Stomach smooth muscle (tissue), 2 donors: ENCODE data around the gene MAP3K9.

Experiments
- H3K27ac ChIP-seq: one replicate; pipeline ENCODE4 v1.7.0; 2013; ENCODE audit warnings: mild to moderate bottlenecking, low read length, inconsistent platforms
- H3K27me3 ChIP-seq, 2 donors: one replicate each; pipeline ENCODE4 v1.7.0; 2013; ENCODE audit warnings: low read length in 2 of 2; ENCODE audit not compliant: insufficient read depth in 2 of 2, control insufficient read depth in 1 of 2
- H3K36me3 ChIP-seq, 2 donors: one replicate each; pipeline ENCODE4 v1.7.0; 2013; ENCODE audit warnings: low read length in 2 of 2; ENCODE audit not compliant: control insufficient read depth in 2 of 2, insufficient read depth in 2 of 2
- H3K4me1 ChIP-seq: one replicate; pipeline ENCODE4 v1.7.0; 2013; ENCODE audit warnings: low read length; ENCODE audit not compliant: control insufficient read depth, insufficient read depth
- H3K4me3 ChIP-seq, 2 donors: one replicate each; pipeline ENCODE4 v1.7.0; 2013; ENCODE audit warnings: low read length in 2 of 2
- H3K9ac ChIP-seq, 2 donors: one replicate each; pipeline ENCODE4 v1.7.0; 2013; ENCODE audit warnings: low read length in 2 of 2, mild to moderate bottlenecking in 1 of 2
- H3K9me3 ChIP-seq, 2 donors: one replicate each; pipeline ENCODE4 v1.7.0; 2013; ENCODE audit warnings: low read length in 2 of 2; ENCODE audit not compliant: control insufficient read depth in 2 of 2
- donor health status: healthy.
- donor health status: Pancreatic carcinoma.

MAP3K9 gene

GRCh38 chr14:70724110-70724509 lies 85.2 kb downstream of the MAP3K9 start:
- no peaks in the 10 kb centered on the region for H3K36me3 ChIP-seq
- H3K4me1 ChIP-seq = peaks cover 5% of the 10 kb centered on the region
- no peaks in the 10 kb centered on the region for H3K9me3 ChIP-seq
- H3K9ac ChIP-seq = no peak overlapping the region
- no peak overlapping the region for H3K27ac ChIP-seq
- no peaks in the 10 kb centered on the region for H3K27me3 ChIP-seq
- no peak overlapping the region for H3K4me3 ChIP-seq

- Histone ChIP-seq H3K27me3 (no peaks in the 10 kb centered on the region), H3K9me3 (no peaks in the 10 kb centered on the region), H3K4me1 (peaks cover 5% of the 10 kb centered on the region), H3K36me3 (no peaks in the 10 kb centered on the region), H3K4me3 (no peak overlapping the region), H3K27ac (no peak overlapping the region), H3K9ac (no peak overlapping the region)
These were observed 86.0 kb downstream of the MAP3K9 start for GRCh38 chr14:70723276-70723675.

GRCh38 chr14:70722418-70722817 lies 86.9 kb downstream of the MAP3K9 start:
- H3K27me3 ChIP-seq = no peaks in the 10 kb centered on the region
- no peak overlapping the region for H3K4me3 ChIP-seq
- no peak overlapping the region for H3K27ac ChIP-seq
- no peaks in the 10 kb centered on the region for H3K36me3 ChIP-seq
- no peak overlapping the region for H3K9ac ChIP-seq
- peaks cover 3% of the 10 kb centered on the region for H3K4me1 ChIP-seq
- no peaks in the 10 kb centered on the region for H3K9me3 ChIP-seq

GRCh38 chr14:70721542-70721941 lies 87.8 kb downstream of the MAP3K9 start:
- Histone ChIP-seq H3K9me3 (no peaks in the 10 kb centered on the region), H3K27me3 (no peaks in the 10 kb centered on the region), H3K9ac (no peak overlapping the region), H3K4me3 (no peak overlapping the region), H3K36me3 (no peaks in the 10 kb centered on the region), H3K4me1 (no peaks in the 10 kb centered on the region), H3K27ac (no peak overlapping the region)

DNA sequence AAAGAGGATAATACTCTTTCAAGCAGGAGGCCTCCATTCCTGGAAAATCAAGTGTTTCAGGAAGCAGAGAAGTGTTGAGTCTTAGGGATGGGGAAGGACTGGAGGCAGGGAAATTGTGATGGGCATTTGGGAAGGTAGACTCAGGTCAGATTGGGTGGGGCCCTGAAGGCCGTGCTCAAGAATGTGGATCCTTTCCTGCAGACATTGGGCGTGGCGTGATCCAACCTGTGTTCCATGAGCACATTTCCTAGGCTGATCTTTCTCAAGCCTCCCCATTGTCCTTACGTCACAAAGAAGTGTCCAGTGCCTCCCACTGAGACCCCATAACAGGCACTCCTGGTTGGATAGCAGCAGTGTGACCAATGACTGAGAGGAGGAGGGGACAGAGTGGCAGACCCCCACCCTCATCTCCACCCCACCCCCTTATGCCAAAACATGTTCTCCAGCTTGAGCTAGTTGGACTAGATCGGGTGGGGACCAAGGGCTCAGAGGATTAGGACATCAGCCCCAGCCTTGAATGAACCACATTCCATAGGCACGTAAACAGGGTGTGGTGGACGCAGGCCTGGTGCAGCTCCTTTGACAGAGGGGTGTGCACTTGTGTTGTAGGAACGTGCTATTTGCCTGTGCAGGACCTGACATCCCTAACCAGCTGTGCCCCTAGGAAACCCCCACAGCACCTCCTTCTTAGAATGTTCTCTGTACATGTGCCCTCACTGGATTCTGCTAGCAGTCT lies 90.8 kb downstream of the MAP3K9 start:
- H3K9me3 ChIP-seq = no peaks in the 10 kb centered on the region
- no peaks in the 10 kb centered on the region for H3K36me3 ChIP-seq
- no peaks in the 10 kb centered on the region for H3K4me1 ChIP-seq
- H3K4me3 ChIP-seq = no peak overlapping the region
- H3K27me3 ChIP-seq = peaks cover 2 to 4% of the 10 kb centered on the region in 2 donors
- H3K27ac ChIP-seq = no peak overlapping the region
- no peak overlapping the region for H3K9ac ChIP-seq

DNA sequence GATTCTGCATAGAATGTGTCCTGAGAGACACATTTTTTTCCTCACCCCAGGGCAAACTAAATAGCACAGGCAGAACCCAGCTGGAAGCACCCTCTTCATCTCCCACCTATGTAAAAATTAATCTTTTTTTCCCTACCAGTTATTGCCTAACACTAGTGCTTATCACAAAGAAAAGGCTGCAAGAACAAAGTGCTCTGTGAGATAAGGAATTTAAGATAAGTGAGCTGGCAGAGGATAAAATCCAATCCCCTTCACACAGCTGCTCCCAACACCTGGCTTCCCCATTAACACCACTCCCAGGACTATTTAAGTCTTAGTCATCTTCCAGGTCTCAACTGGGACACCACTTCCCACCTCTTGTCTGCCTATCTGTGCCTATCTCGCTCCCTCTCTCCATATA lies 92.4 kb downstream of the MAP3K9 start:
- H3K36me3 ChIP-seq = no peaks in the 10 kb centered on the region
- no peaks in the 10 kb centered on the region for H3K4me1 ChIP-seq
- H3K27me3 ChIP-seq = peaks cover 2 to 4% of the 10 kb centered on the region in 2 donors
- no peak overlapping the region for H3K27ac ChIP-seq
- no peak overlapping the region for H3K4me3 ChIP-seq
- H3K9ac ChIP-seq = no peak overlapping the region
- no peaks in the 10 kb centered on the region for H3K9me3 ChIP-seq

DNA sequence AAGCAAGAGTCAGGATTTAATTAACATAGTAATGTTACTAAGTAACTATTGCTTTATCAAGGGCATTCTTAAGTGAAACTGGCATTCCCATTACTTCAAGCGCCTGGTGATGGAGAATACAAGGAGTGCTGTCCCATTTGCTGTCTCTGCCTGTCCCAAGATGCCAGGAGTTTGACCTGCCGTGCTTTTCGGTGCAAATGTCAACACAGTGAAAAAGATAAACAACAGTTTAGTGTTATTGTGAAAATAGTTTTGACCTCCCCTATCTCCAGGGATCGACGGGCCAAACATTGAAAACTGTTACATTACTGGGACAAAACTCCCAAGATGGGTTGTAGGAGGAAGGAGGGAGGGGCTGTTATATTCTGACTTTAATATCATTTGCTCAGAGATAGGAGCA lies 92.8 kb downstream of the MAP3K9 start:
- no peaks in the 10 kb centered on the region for H3K4me1 ChIP-seq
- no peaks in the 10 kb centered on the region for H3K36me3 ChIP-seq
- H3K27me3 ChIP-seq = peaks cover 2 to 4% of the 10 kb centered on the region in 2 donors
- no peaks in the 10 kb centered on the region for H3K9me3 ChIP-seq
- no peak overlapping the region for H3K27ac ChIP-seq
- no peak overlapping the region for H3K4me3 ChIP-seq
- H3K9ac ChIP-seq = no peak overlapping the region

DNA sequence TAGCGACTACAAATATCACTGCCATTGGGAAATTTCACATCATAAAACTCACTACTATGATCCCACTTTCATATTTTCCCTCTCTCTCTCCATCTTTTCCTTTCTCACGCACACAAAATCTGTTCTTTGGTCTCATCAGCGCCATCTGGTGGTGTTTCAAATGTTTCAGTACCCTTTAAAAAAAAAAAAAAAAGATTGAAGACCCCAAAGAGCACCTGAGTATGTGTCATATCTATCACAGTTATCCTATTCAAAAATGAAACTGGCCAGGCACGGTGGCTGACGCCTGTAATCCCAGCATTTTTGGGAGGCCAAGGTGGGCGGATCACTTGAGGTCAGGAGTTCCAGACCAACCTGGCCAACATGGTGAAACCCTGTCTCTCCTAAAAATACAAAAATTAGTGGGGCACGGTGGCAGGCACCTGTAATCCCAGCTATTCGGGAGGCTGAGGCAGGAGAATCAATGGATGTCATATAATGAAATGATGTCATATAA lies 95.2 kb downstream of the MAP3K9 start:
- H3K27ac ChIP-seq = no peak overlapping the region
- no peaks in the 10 kb centered on the region for H3K4me1 ChIP-seq
- no peaks in the 10 kb centered on the region for H3K36me3 ChIP-seq
- no peaks in the 10 kb centered on the region for H3K9me3 ChIP-seq
- no peak overlapping the region for H3K4me3 ChIP-seq
- H3K9ac ChIP-seq = no peak overlapping the region
- peaks cover 4% of the 10 kb centered on the region in 2 donors for H3K27me3 ChIP-seq

DNA sequence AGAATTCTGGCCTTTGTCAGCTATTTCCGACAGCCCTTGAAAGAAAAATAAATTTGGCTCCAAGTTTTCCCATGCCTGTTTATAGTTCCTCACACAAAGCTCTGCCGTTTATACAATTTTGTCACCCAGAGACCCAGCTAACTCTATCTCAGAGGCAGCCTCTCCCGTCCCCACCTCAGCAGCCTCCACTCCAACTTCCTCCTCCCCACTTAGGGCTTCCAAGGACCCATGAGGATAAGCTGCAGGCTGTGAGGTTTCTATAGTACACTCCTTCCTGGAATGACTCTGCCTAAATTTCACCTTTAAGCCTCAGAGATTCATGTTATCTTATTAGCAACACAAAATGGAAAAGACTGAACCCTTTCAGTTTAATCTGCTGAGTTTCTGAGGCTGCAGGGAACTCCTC lies 95.8 kb downstream of the MAP3K9 start:
- Histone ChIP-seq H3K9me3 (no peaks in the 10 kb centered on the region), H3K27ac (no peak overlapping the region), H3K4me3 (no peak overlapping the region), H3K36me3 (no peaks in the 10 kb centered on the region), H3K9ac (no peak overlapping the region), H3K27me3 (peaks cover 4 to 5% of the 10 kb centered on the region in 2 donors), H3K4me1 (no peaks in the 10 kb centered on the region)

DNA sequence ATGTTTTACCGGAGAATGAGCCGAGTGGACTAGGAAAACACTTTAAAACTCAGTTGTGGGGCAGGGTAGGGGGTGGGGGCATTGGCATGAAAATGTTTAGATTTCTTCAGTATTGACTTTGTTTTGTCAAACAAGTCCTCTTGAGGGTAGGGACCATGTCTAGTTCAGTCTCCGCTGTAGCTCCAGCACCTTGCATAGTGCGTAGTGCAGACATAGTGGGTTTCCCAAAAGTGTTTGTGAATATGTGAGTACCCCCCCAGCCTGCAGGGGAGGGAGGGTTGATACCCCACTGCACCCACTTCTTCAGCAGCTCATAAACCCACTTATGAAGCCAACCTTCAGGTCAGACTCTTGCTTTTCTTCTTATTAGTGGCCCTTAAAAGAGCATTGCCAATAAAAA lies 96.2 kb downstream of the MAP3K9 start:
- H3K9ac ChIP-seq = no peak overlapping the region
- H3K4me3 ChIP-seq = no peak overlapping the region
- H3K27ac ChIP-seq = no peak overlapping the region
- peaks cover 4 to 5% of the 10 kb centered on the region in 2 donors for H3K27me3 ChIP-seq
- H3K9me3 ChIP-seq = no peaks in the 10 kb centered on the region
- no peaks in the 10 kb centered on the region for H3K4me1 ChIP-seq
- H3K36me3 ChIP-seq = no peaks in the 10 kb centered on the region

DNA sequence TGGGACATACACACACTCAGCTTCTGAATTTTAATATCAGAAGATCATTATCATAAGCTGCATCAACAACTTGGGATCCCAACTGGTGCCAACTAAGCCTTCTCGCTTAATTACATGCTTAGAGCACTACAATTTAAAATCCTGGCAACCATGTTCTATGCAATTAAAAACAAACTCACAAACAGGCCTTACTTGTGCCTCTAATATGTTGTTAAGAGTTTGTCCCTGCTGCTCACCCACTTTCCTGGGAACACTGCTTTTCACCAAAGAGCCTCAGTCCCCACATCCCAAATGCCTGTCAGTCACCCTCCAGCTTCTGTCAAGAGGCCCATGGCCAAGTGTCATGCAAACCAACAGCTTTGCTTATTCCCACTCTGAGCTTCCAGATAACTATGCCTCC lies 97.9 kb downstream of the MAP3K9 start:
- no peak overlapping the region for H3K9ac ChIP-seq
- H3K27ac ChIP-seq = no peak overlapping the region
- no peaks in the 10 kb centered on the region for H3K4me1 ChIP-seq
- H3K27me3 ChIP-seq = peaks cover 4 to 5% of the 10 kb centered on the region in 2 donors
- H3K9me3 ChIP-seq = no peaks in the 10 kb centered on the region
- H3K36me3 ChIP-seq = no peaks in the 10 kb centered on the region
- H3K4me3 ChIP-seq = no peak overlapping the region
